ENCODE measurements around the gene DHH. TPM values are rescaled to one million over a fixed set of nuclear protein-coding genes. Genes with fewer than 3 reads are reported as not detected.
A peak's percentile ranks its signal among the peaks of the same experiment; 100 is the strongest.

The DHH gene
- total and polyA plus RNA-seq, 10 of the 15 experiments (the other 5 are each of a cell fraction or from before 2014, with no cell fraction given), result 0.01 TPM; not detected in 9

DNA sequence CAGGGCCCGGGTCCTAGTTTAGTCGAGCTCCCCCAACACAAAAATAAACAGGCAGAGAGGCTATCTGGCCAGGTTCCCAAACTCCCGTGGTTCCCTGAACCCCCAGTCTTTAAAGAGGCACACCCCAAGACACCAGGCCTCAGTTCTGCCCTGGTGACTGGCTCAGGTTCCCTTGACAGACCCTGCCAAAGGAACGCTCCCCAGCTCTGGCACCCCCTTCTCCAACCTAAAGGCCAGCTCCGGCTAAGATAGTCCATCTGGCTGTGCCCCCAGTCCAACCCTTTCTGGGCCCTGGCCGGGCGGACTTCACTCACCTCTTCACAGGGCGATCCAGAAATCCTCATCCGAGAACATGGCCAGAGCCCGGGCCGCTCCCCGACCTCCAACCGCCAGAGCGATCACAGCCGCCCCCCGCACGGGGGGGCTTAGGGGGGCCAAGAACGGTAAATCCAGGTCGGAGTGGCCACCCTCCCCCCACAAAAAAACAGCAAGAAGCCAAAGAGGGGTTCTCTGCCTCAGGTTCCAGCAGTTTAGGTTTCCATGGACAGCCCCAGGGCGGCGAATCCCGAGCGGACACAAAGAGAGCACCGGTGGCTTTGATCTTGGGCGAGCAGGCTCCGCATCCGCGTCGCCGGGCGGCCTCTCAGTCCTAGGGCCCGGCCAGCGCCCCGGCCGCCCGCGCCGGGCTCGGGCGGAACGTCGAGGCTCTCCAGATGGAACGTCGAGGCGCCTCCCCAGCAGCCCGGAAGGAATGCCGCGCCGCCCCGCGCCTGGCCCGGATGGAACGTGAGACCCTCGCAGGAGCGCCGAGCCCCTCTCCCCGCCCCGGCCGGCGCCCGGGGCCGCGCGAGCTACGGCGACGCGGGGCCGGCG is 35.1 kb downstream of the DHH start:
- in situ Hi-C loops (cut with MboI) (loop anchor here (10.0 kb wide), 1 partner anchor 175 kb away; no protein-coding TSS in a partner anchor), intact Hi-C loops (cut with micrococcal nuclease; ENCODE audit: unreplicated experiment) (loop anchor here (5.0 kb wide), 1 partner anchor 53 kb away; the partner anchor contains the start of gene LMBR1L)
- 0 out of 2 replicates have a peak, but pooled peaks have one; percentile 13 for TF ChIP-seq NR2F1 (conservative IDR thresholded peaks at IDR 0.05)
- TF ChIP-seq GATAD2B (conservative IDR thresholded peaks at IDR 0.05; ENCODE audit: low read depth), result peak; percentile 17
- no peak for TF ChIP-seq EGR1 (IDR thresholded peaks at IDR 0.05; ENCODE audit: borderline replicate concordance in 1 of 2, low read depth in 2 of 2, low read length in 2 of 2)
- peak; percentile 65; the same call in 1 of the 2 replicates for TF ChIP-seq TCF7 (IDR thresholded peaks at IDR 0.05; ENCODE audit: borderline replicate concordance)
- TF ChIP-seq ASH2L (IDR thresholded peaks at IDR 0.05; ENCODE audit: borderline replicate concordance, low read depth), result 0 out of 2 replicates have a peak, but pooled peaks have one; percentile 5
- TF ChIP-seq FOS (IDR thresholded peaks at IDR 0.05; ENCODE audit: borderline replicate concordance, extremely low read depth, insufficient read length), result no peak
- no peak for TF ChIP-seq MYC (IDR thresholded peaks at IDR 0.05; ENCODE audit: insufficient read depth, insufficient read length, insufficient replicate concordance, low read length, severe bottlenecking)
- TF ChIP-seq, protein P1, sequence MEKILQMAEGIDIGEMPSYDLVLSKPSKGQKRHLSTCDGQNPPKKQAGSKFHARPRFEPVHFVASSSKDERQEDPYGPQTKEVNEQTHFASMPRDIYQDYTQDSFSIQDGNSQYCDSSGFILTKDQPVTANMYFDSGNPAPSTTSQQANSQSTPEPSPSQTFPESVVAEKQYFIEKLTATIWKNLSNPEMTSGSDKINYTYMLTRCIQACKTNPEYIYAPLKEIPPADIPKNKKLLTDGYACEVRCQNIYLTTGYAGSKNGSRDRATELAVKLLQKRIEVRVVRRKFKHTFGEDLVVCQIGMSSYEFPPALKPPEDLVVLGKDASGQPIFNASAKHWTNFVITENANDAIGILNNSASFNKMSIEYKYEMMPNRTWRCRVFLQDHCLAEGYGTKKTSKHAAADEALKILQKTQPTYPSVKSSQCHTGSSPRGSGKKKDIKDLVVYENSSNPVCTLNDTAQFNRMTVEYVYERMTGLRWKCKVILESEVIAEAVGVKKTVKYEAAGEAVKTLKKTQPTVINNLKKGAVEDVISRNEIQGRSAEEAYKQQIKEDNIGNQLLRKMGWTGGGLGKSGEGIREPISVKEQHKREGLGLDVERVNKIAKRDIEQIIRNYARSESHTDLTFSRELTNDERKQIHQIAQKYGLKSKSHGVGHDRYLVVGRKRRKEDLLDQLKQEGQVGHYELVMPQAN (conservative IDR thresholded peaks at IDR 0.05), result 0 out of 2 replicates have a peak, but pooled peaks have one; percentile 20
- H3K79me2 ChIP-seq (ENCODE audit: control insufficient read depth, insufficient read depth, low read length), result peaks cover 68% of the 10 kb centered on the region
- WGBS (ENCODE audit: insufficient coverage, insufficient replicate concordance, low lambda C conversion rate, missing lambda C conversion rate), result under 1% methylated on average over 35 of the region's 70 CpGs
- SMC1A ChIA-PET (ENCODE audit: uncharacterized antibody, unreplicated experiment), result interaction anchor here (1.2 to 1.3 kb wide), 2 partner anchors 20 to 42 kb away, joined by 3 to 4 read pairs; partner anchors contain the start of gene PRKAG1
- peak; percentile 5 for ATAC-seq
- peaks cover 4 to 6% of the 10 kb centered on the region in 2 experiments for H3K36me3 ChIP-seq (ENCODE audit: control insufficient read depth in 2 of 2, insufficient read depth in 2 of 2, low read length in 1 of 2)
- H3K4me2 ChIP-seq (ENCODE audit: control insufficient read depth, insufficient read depth), result peak overlapping the region; percentile 88
- RAD21 ChIA-PET (ENCODE audit: unreplicated experiment), result interaction anchor here (1.0 to 1.5 kb wide), 4 partner anchors 8 to 61 kb away, joined by 3 to 6 read pairs (median 4); no protein-coding TSS in a partner anchor
- BruUV-seq (replicated peaks), result no TSS peak
- no peak for DNase-seq (ENCODE audit: low read depth, low spot score)
- CTCF ChIA-PET, result interaction anchor here (0.5 to 5.0 kb wide), 5 partner anchors 29 to 70 kb away, joined by 3 to 26 read pairs (median 3); no protein-coding TSS in a partner anchor
- POLR2A ChIA-PET, result interaction anchor here (0.6 to 5.4 kb wide), 6 partner anchors 22 to 72 kb away, joined by 3 to 32 read pairs (median 4); partner anchors contain the start of genes LMBR1L and TUBA1B
- peak overlapping the region; percentile 98 for H2AFZ ChIP-seq (ENCODE audit: control insufficient read depth, low read depth, low read length)
- peak overlapping the region; percentile 99 for H3K4me3 ChIP-seq
- H3K27ac ChIP-seq (ENCODE audit: control insufficient read depth, insufficient read depth), result peak overlapping the region; percentile 99
- H3K27me3 ChIP-seq (replicated peaks in 1 of 2; ENCODE audit: control insufficient read depth in 2 of 2, insufficient read depth in 2 of 2, low read length in 1 of 2), result no peaks in the 10 kb centered on the region
- peaks cover 16% of the 10 kb centered on the region; the same call in 1 of the 2 replicates for H4K20me1 ChIP-seq (ENCODE audit: control insufficient read depth, insufficient read depth)
- peaks cover 6% of the 10 kb centered on the region for H3K4me1 ChIP-seq (ENCODE audit: control insufficient read depth, insufficient read depth, low read length)
- no peak for FAIRE-seq
- peak overlapping the region; percentile 98 for H3K9ac ChIP-seq (ENCODE audit: control insufficient read depth, insufficient read depth, low read length)
- no peaks in the 10 kb centered on the region for H3K9me3 ChIP-seq (replicated peaks; ENCODE audit: control insufficient read depth, insufficient read depth, low read length)
